NCI-H2171 treated with DMSO at 0.1 percent for 48 hours (cell line): ENCODE results near the gene ZMYND19.
"Not testable (repeated sequence)": the region's sequence is repeated elsewhere in the genome, so short reads cannot be mapped to it uniquely, and the experiment has no call there.

ENCODE experiments used
- DNase-seq: peaks from one replicate; lab custom pipeline; 2025; lab: John Stamatoyannopoulos, UW

The ZMYND19 gene

DNA sequence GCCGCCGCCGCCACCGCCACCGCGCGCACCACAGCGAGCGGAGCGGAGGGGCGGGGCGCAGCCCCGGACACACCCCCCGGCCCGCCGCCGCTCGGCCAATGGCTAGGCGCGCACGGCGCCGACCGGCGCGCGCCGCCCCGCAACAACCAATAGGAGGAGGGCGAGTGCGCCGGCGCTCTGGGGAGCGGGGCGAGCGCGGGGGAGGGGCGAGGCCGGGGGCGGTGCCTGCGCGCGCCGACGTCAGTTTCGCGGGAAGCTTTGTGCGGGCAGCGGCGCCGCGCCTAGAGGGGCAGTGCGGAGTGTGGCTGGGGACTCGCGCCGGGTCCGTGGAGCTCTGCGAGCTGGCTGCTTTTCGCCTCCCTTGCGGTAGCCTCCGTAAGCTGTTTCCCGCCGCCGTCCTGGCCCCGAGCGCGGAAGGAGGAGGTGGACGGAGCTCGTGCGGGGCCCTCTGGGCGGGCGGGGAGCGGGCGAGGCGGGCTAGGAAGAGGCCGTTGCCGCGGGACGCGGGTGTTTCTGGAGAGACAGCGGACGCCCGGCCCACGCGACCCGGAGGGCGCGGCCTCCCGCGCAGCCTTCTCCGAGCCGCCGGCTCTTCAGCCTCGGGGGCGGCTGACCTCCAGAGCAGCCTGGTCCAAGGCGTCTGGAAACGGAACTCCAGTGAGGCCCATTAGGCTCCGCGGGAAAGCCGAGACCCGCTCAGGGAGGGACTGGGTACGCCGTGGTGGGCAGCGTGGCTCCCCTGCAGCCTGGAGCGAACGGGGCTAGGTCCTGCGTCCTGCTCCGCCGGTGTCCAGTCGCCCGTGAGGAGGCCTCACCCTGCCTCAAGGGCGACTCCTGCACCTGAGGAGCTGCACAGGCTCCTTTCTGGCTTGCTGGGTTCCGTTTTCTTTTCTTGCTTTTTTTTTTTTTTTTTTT lies at the start of gene ZMYND19:
TSS of gene ZMYND19 (minus strand) at position 44 of the 915 bp plus-strand sequence. CDS start 249 bp downstream, outside the sequence.
- DNase-seq = peak; percentile 89

- no peak for DNase-seq
These were observed 49.2 kb upstream of the ZMYND19 start for GRCh38 chr9:137639303-137640051.

- DNase-seq = no peak
These were observed 48.4 kb upstream of the ZMYND19 start for GRCh38 chr9:137638680-137639079.

GRCh38 chr9:137634016-137634415 lies 43.7 kb upstream of the ZMYND19 start:
- DNase-seq = no peak

DNA sequence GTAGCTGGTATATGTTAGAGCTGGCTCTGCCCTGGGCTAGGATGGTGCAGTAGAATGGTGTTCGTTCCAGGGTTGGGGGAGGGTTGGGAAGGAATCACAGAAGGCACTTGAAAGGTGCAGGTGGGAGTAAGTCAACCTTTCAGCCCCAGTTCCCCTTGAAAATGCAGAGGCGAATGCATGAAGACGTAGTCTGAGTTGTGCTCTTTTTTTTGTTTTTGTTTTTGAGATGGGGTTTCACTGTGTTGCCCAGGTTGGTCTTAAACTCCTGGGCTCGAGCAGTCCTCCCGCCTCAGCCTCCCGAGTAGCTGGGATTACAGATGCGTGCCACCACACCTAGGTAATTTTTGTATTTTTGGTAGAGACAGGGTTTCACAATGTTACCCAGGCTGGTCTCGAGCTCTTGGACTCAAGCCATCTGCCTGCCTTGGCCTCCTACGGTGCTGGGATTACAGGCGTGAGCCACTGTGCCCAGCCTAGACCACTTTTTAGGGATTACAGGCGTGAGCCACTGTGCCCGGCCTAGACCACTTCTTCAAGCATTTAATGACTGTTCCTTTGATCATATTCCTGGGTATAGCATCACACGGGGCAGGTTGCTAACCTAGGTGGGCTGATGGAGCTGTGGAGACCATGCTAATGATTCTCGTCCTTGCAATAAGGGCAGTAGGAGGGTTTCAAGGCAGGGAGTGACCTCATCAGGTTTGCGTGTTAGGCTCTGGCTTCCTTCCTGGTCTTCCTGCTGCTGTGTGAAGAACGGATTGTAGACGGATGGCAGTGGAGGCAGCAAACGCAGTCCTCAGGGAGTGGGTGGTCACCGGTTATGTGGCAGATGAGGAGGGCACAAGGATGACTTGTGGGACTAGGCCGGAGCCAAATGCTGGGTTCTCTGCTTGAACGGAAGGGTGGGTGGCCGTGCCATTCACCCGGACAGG lies 42.2 kb upstream of the ZMYND19 start:
- no peak for DNase-seq

DNA sequence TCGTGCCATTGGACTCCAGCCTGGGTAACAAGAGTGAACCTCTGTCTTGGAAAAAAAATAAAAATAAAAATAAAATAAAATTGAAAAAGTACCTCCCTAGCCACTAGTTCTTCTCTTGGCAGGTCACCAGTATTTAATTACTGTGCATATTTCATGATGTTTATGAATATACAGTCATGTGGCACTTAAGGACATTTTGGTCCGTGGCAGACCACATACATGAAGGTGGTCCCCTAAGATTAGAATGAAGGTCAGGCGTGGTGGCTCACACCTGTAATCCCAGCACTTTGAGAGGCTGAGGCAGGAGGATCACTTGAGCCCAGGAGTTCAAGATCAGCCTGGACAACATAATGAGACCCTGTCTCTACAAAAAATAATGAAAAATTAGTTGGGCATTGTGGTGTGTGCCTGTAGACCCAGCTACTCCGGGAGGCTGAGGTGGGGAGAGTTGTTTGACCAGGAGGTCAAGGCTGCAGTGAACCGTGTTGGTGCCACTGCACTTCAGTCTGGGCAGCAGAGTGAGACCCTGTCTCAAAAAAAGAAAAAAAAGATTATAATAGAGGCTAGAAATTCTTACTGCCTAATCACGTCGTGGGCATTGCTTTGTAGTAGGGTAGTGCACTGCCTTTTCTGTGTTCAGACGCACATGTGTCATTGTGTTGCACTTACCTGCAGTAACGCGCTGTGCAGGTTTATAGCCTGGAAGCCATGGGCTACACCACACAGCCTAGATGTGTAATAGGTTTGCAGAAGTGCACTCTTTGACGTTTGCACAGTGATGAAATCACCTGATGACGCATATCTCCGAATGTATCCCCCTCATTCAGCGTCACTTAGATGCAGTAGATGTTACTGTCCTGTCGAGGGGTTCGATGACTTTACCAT lies 41.3 kb upstream of the ZMYND19 start:
- no peak for DNase-seq

GRCh38 chr9:137630679-137631078 lies 40.4 kb upstream of the ZMYND19 start:
- no peak for DNase-seq

GRCh38 chr9:137630126-137630525 lies 39.8 kb upstream of the ZMYND19 start:
- DNase-seq = no peak

DNA sequence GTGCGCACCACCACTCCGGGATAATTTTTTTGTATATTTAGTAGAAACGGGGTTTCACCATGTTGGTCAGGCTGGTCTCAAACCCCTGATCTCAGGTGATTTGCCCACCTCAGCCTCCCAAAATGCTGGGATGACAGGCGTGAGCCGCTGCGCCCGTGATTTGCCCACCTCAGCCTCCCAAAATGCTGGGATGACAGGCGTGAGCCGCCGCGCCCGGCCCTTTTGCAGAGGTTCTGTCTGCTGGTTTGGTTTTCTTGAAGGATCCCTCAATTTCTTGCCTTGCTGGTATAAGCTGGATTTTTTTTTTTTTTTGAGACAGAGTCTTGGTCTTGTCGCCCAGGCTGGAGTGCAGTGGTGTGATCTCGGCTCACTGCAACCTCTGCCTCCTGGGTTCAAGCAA lies 37.1 kb upstream of the ZMYND19 start:
- not testable (repeated sequence) for DNase-seq

DNA sequence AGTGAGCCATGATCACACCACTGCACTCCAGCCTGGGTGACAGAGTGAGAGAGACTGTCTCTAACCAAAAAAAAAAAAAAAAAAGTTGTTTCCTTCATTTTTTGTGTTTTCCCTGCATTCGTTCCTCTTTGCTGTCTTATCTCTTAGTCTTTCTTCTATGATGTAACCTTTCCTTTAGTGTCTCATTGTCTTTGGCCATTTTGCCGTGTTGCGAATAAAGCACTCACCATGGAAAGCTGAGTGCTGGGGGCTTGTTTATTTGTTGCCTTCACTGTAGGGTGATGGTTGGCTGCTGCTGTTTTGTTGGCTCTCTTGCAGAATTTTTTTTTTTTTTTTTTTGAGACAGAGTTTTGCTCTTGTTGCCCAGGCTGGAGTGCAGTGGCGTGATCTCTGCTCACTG lies 36.2 kb upstream of the ZMYND19 start:
- no peak for DNase-seq

DNA sequence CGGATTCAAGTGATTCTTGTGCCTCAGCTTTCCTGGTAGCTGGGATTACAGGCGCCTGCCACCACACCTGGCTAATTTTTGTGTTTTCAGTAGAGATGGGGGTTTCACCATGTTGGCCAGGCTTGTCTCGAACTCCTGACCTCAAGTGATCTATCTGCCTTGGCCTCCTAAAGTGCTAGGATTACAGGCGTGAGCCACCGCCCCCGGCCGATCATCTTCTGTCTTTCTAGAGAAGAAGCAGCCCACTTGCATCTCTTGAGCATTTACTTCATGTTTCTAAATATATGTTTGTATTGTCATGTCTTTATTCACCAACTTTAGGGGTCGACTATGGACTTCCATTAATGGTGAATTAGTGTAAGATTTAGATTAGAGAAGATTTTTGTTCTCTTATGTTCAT lies 31.9 kb upstream of the ZMYND19 start:
- not testable (repeated sequence) for DNase-seq

DNA sequence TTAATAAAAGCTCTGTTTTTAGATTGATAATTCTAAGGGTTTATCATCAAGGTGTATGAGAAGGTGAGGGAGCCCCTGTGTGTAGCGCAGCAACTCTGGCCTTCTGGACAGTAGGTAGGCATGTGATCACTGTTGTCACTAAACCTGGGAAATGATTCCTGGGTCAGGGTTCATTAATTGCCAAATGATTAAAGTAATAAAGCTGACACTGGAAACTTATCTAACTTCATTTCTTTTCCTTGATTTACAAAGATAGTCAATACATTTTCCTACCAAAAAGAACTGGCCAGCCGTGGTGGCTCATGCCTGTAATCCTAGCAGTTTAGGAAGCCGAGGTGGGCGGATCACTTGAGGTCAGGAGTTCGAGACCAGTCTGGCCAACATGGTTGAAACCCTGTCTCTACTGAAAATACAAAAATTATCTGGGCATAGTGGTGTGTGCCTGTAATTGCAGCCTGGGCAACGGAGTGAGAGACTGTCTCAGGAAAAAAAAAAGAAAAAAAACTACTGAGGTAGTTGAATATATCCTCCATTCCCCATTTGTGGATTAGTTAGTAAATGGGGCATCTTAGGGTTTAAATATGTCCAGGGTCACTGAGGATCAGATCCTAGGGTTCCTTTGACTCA lies 30.9 kb upstream of the ZMYND19 start:
- peak; percentile 54 for DNase-seq

- DNase-seq = no peak
These were observed 30.3 kb upstream of the ZMYND19 start for GRCh38 chr9:137620581-137620980.

- no peak for DNase-seq
These were observed 29.7 kb upstream of the ZMYND19 start for GRCh38 chr9:137620048-137620405.

DNA sequence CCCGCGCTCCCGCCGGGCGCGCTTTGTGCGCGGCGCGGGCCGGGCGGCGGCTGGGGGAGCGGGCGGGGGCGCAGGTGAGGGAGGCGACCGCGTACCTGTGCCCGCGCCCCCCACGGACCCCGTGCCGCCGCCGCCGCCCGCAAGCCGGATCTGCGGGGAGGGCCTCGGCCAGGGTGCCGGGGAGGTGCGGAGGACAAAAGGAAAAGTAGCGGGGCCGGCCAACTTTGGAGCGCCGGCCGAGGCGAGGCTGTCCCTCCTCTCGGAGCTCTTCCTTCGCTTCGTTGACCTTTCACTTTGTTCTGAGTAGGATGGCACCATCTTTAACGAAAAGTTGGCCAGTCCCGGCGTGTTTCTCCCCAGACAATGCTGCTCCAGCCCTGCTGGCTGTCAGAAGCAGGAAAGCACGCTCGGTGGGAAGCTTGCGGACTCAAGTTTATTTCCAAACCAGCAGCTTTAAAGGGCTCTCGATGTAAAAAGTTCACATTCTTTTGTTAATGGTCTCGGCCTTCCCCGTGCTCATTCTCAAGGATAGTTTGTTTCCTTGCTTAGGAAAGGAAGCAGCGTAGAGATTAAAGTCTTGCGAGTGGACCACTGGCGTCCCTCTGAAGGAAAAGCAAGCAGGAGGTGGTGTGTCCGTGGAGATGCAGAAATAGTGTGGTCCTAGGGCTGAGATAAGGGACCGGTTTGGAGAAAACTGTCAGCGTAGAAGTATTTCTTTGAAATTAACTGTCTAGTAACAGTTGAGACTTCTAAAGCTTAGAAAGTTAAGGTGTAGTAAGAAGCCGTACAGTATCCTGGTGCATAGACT lies 29.1 kb upstream of the ZMYND19 start:
- peak; percentile 40 for DNase-seq

DNA sequence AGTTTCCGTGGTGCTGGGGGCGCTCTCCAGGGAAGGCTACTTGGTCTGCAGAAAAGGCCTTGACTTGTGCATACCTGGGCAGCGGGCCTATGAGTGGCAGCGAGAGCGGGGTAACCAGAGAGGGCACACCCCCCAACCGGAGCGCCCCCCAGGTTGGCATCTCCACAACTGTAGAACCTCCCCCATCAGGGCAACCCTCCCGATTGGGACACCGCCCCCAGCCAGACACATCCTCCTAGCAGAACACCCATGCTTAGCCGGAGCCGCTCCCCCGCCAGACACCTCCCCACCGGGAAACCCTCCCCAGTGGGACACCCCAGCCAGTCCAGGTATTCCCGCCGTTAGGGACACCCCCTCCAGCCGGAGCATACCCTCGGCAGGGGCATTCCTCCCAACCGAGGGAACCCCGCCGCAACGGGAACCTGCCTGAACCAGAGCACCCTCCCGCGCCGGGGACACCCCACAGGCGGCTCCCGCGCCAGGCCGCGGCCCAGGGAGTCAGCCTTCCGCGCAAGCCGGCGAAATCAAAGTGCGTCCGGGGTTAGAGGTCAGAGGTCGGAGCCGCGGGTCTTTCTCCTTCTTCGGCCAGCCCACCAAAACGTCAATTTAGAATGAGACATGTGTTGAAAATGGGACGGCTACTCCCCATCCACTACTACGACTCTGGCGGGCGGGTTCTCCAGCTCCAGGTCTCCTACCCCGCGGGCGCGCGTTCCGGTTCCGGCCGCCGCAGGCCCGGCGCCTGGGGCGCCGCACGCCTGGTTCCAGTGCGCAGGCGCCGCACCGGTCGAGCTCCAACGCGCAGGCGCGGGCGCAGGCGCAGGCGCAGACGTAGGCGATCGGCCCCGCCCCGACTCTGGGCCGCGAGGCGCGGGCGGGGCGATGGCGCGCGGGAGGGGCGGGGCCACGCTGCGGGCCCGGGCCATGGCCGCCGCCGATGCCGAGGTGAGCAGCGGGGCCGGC lies 28.1 kb upstream of the ZMYND19 start, which contains the start of gene EHMT1:
TSS of gene EHMT1 (plus strand) at position 901 of the 963 bp plus-strand sequence. CDS start at position 925, 24 bp downstream.
- DNase-seq = peak; percentile 91

DNA sequence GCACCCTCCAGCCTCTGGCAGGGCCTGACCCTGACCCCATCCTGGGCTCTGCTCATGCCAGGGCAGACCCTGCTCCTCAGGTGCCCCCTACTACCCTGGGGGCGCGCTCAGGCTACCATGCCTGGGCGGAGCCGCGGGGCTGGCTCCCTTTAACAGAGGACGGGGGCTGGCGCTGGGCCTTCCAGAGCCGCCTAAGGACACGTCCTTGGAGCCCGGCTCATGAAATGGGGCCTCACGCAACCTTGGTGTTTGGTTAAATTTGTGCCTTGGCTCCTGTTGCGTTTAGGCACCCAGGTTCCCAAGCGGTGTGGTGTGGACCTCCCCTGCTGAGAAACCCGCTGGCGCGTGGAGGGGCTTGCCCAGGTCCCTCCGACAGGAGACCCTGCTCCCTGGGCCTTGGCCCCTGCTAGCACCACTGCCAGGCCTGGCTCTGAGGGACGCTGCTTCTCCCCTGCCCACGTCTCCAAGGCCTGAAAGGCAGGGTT lies 25.1 kb upstream of the ZMYND19 start:
- no peak for DNase-seq
